ENCODE results near the gene PRRT3.

GRCh38 chr3:9930804-9931418 is 21.3 kb downstream of the PRRT3 start:
- TF ChIP-seq CTCF (IDR thresholded peaks at IDR 0.05) = no peak
- no peak for TF ChIP-seq TCF7 (CRISPR knock-in tag; IDR thresholded peaks at IDR 0.05; ENCODE audit: low read depth)
- TF ChIP-seq, protein P1, sequence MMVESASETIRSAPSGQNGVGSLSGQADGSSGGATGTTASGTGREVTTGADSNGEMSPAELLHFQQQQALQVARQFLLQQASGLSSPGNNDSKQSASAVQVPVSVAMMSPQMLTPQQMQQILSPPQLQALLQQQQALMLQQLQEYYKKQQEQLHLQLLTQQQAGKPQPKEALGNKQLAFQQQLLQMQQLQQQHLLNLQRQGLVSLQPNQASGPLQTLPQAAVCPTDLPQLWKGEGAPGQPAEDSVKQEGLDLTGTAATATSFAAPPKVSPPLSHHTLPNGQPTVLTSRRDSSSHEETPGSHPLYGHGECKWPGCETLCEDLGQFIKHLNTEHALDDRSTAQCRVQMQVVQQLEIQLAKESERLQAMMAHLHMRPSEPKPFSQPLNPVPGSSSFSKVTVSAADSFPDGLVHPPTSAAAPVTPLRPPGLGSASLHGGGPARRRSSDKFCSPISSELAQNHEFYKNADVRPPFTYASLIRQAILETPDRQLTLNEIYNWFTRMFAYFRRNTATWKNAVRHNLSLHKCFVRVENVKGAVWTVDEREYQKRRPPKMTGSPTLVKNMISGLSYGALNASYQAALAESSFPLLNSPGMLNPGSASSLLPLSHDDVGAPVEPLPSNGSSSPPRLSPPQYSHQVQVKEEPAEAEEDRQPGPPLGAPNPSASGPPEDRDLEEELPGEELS (CRISPR knock-in tag; IDR thresholded peaks at IDR 0.05) = no peak
- no peak for TF ChIP-seq ZMAT4 (CRISPR knock-in tag; IDR thresholded peaks at IDR 0.05)
- TF ChIP-seq ZNF396 (CRISPR knock-in tag; IDR thresholded peaks at IDR 0.05; ENCODE audit: borderline replicate concordance) = no peak
- no peak for TF ChIP-seq ATF3 (CRISPR knock-in tag; conservative IDR thresholded peaks at IDR 0.05)
- TF ChIP-seq, protein P2, sequence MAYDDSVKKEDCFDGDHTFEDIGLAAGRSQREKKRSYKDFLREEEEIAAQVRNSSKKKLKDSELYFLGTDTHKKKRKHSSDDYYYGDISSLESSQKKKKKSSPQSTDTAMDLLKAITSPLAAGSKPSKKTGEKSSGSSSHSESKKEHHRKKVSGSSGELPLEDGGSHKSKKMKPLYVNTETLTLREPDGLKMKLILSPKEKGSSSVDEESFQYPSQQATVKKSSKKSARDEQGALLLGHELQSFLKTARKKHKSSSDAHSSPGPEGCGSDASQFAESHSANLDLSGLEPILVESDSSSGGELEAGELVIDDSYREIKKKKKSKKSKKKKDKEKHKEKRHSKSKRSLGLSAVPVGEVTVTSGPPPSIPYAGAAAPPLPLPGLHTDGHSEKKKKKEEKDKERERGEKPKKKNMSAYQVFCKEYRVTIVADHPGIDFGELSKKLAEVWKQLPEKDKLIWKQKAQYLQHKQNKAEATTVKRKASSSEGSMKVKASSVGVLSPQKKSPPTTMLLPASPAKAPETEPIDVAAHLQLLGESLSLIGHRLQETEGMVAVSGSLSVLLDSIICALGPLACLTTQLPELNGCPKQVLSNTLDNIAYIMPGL (CRISPR knock-in tag; IDR thresholded peaks at IDR 0.05) = no peak
- no peak for TF ChIP-seq ZBTB21 (CRISPR knock-in tag; IDR thresholded peaks at IDR 0.05; ENCODE audit: borderline replicate concordance)
- no peak for TF ChIP-seq MAX (CRISPR knock-in tag; IDR thresholded peaks at IDR 0.05)
- TF ChIP-seq USF2 (CRISPR knock-in tag; IDR thresholded peaks at IDR 0.05) = no peak
- no peak for TF ChIP-seq SMAD3 (CRISPR knock-in tag; IDR thresholded peaks at IDR 0.05; ENCODE audit: borderline replicate concordance)
- TF ChIP-seq ELF4 (CRISPR knock-in tag; IDR thresholded peaks at IDR 0.05; ENCODE audit: low read depth) = no peak

All from WTC11 (cell line).